GM12874 (cell line): ENCODE data around the gene EFTUD2.

Experiments used
- TF ChIP-seq, protein P1 (sequence below): IDR thresholded peaks from 2 replicates; pipeline ENCODE4 v1.5.1; 2011; ENCODE audit warnings: low read depth, mild to moderate bottlenecking, control low read depth, low read length, moderate library complexity; ENCODE audit not compliant: insufficient read depth

EFTUD2 gene

DNA sequence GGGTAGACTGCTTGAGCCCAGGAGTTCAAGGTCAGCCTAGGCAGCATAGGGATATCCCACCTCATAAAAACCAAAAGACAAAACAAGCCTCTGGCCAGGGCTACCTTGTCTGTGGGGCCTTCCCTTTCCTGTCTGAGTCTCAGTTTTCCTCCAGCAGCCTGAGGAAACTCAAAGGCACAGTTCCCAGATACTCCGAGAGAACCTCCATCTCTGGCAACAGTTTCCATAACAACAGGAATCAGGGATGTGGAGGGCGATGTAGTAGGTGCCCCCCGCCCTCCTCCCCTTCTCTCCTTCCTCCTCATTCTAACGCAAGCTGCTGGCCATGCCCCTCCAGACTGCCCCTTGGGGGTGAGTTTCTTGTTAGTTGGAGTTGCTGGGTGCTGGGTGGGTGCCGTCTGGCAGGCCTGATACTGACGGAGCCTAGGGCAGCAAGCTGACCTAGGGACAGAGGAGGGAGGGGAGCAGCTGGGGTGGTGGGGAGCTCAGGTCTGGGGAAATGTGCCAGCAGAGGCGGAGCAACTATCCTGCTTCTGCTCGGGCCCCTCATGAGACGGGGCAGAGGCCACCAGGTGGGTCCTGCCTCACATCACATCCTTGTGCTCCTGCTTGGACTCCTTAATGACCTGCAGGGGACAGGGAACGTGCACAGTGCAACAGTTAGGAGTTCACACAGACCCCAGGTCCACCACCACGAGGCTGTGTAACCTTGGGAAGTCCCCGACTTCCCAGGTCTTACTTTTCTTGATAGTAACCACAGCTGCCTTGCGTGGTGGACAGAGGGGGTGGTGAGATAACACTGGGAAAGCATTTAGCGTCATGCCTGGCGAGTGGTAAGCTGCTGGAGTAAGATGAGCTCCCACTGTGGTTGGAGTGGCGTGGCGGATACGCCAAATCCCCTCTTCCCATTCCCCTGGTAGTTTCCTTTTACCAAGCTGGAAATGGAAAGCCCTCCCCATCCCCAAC, 7.8 kb upstream of the EFTUD2 start:
- TF ChIP-seq, protein P1, sequence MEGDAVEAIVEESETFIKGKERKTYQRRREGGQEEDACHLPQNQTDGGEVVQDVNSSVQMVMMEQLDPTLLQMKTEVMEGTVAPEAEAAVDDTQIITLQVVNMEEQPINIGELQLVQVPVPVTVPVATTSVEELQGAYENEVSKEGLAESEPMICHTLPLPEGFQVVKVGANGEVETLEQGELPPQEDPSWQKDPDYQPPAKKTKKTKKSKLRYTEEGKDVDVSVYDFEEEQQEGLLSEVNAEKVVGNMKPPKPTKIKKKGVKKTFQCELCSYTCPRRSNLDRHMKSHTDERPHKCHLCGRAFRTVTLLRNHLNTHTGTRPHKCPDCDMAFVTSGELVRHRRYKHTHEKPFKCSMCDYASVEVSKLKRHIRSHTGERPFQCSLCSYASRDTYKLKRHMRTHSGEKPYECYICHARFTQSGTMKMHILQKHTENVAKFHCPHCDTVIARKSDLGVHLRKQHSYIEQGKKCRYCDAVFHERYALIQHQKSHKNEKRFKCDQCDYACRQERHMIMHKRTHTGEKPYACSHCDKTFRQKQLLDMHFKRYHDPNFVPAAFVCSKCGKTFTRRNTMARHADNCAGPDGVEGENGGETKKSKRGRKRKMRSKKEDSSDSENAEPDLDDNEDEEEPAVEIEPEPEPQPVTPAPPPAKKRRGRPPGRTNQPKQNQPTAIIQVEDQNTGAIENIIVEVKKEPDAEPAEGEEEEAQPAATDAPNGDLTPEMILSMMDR = no peak

DNA sequence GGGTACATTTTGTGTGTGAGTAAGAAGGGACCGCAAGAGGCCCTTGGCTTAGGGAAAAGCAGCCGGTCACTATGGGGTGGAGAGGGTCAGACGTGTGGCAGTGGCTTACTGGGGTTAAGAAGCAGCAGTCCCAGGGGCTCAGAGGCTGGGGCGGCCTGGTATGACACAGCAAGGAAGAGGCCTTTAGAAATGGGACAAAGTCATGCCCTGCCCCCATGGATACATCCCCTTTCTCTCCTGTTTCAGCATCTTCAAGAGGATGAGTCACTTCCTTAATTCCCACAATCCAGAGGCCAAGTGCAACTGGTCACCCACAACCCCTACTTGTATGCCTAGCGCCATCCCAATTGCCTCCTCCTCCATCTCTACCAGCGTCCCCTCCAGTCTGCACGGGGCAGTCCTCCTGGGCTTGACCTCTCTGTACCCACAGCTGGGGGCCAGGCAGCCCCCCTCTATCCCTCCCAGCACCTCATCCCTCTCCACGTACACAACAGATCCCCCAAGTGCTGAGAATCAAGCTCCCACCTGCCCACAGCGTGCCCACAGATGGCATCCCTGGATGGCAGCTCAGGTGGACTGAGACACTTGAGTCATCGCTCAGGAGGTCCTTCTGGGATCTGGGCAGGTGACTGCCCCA, 6.9 kb upstream of the EFTUD2 start:
- TF ChIP-seq, protein P1 = no peak

DNA sequence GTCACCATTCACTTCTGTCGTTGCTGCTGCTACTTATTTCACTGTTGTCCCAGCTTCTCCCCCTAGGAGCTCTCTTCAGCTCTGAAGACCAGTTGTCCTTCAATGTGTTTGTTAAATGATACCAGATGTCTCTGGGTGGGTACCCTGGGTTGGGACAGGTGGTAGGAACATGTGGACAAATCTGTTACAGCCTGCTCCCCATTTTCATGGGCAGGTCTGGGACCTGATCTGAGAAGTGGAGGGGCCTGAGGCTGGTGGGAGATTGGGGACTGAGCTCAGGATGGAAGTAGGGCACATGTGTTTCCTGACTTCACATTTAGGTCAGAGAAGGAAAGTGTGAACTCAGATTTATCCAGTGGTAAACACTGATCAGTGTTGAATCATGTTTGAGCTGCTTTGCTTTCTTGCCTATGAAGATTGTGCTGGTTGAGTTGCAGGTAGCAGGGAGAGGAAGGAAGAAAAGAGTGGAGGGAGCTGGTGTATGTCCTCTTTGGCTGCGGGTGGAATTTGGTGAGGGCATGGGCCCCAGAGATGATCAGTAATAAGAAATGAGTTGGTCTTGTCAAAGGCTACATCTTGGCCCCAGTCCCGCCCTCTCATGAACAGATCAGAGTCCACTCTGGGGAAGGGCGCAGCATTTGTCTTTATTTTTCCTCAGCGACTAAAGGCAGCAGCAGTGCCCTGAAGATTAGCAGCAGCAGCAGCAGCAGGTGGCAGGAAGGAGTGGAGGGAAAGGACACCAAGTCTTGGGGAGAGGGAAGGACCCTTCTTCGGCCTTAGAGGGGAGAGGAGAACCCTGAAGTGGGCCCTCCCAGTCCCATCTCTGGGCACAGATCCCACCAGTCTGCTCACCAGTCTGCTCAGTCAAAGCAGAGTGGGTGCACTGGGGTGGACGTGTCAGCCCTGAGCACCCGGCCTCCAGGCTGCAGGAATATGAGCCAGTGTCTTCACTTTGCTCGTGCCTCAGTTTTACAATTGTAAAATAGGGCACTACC, 6.1 kb upstream of the EFTUD2 start:
- TF ChIP-seq, protein P1 = no peak

DNA sequence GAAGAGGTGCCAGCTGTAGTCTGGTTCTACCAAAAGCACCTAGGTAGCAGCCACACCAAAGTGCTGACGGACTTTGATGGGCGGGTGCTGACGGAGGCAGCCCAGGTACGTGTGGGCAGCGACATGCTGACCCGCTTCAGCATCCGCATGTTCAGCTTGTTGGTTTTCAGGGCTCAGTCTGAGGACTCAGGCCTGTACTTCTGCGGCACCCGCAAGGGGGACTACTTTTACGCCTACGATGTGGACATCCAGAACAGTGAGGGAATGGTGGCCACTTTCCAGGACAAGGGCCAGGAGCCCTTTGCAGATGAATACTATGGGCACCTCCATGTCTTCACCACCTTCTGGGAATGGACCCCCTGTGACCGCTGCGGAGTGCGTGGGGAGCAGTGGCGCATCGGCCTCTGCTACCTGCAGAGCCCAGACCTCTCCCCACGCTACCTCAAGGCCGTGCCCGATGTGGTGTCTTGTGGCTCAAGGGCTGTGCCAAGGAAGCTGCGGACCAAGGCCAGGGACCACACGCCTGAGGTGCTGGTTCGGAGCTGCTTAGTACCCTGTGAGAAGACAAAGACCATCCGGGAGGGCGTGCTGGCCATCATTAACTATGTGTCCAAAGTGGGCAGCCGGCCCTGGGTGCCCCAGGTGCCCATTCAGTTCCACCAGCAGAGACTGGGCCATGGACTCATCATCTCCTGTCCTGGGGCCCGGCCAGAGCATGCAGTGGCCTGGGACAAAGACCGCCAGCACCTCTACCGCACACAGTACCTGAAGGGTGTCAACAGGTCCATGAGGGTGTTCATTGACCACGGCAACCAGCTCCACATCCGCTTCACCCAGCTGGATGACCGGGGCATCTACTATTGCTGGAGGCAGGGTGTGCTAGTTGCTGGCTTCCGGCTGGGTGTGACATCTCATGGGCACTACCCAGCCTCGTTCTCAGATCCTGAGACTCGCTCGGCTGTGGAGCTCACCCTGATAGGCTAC, 5.0 kb upstream of the EFTUD2 start:
- TF ChIP-seq, protein P1 = no peak

DNA sequence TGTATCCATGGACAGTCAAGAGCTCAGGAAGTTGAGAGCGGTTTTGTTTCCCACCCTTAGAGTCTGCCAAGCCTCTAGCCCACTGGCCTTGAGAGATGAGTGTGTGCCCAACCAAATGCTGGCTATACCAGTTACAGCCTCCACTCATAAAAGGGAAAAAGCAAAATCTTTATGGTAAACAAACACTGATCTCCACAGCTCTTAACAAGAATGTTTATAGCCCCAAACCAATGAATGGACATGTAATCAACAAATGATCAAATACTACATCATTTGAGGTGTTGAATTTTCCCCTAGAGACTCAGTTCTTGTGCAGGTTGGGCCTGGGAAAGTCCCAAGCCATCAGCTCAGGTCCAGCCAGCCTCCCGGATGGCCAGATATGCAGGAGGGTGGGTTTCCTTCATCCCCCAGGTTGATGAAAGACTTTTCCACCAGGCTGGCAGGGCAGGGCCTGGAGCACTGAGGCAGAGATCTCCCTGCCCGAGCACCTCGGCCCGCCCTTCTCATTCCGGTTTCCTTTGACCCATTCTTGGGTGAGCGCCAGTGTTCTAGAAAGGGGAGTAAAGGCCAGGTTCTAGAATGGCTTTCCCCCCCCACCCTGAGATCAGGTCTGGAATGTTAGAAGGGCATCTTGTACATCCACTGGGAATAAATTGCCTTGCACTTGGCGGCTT, 3.9 kb upstream of the EFTUD2 start:
- TF ChIP-seq, protein P1 = no peak

DNA sequence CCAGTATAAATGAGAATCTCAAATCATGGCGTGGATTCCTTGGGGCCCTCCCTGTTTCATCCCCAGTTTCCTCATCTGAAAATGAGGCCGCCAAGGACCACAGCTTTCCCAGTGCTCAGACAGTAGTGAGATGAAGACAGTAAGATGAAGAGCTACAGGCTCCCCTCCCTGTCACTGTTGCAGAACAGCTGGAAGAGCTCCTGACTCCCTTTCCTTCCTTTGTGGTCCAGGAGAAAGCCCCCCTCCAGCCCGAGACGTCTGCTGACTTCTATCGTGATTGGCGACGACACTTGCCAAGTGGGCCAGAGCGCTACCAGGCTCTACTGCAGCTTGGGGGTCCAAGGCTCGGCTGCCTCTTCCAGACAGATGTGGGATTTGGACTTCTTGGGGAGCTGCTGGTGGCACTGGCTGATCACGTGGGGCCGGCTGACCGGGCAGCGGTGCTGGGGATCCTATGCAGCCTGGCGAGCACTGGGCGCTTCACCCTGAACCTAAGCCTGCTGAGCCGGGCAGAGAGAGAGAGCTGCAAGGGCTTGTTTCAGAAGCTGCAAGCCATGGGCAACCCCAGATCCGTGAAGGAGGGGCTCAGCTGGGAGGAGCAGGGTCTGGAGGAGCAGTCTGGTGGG, 3.0 kb upstream of the EFTUD2 start:
- TF ChIP-seq, protein P1 = no peak
